D721Med (cell line): ENCODE results near the gene ZNF462.

Experiments used
- DNase-seq: peaks from one replicate; pipeline ENCODE4 v3.0.0; 2011; ENCODE audit warnings: low spot score; ENCODE audit not compliant: insufficient read length
- FAIRE-seq: peaks from 2 replicates; lab custom pipeline; 2011; peaks lifted over from hg19 to GRCh38; lab: Jason Lieb, UNC
- CTCF ChIP-seq: IDR thresholded peaks from 2 replicates; pipeline ENCODE4 v1.5.1; 2012; ENCODE audit warnings: mild to moderate bottlenecking, control low read depth; ENCODE audit not compliant: insufficient read depth; ENCODE audit errors: missing control alignments

The ZNF462 gene

GRCh38 chr9:106880081-106880480 lies 17.1 kb downstream of the ZNF462 start:
- FAIRE-seq: no peak

GRCh38 chr9:106880863-106881262 lies 17.9 kb downstream of the ZNF462 start:
- FAIRE-seq (no peak), DNase-seq (no peak)
- no peak for TF ChIP-seq CTCF

More at GRCh38 chr9:106880081-106880480, 17.1 kb downstream of the ZNF462 start:
- no peak for DNase-seq
- TF ChIP-seq CTCF: no peak

GRCh38 chr9:106883030-106883429 lies 20.1 kb downstream of the ZNF462 start:
- FAIRE-seq: peak; percentile 48
- TF ChIP-seq CTCF: no peak
- no peak for DNase-seq

GRCh38 chr9:106883626-106884190 lies 20.7 kb downstream of the ZNF462 start:
- FAIRE-seq (no peak), DNase-seq (no peak)
- TF ChIP-seq CTCF: no peak

- DNase-seq (no peak), FAIRE-seq (no peak)
- no peak for TF ChIP-seq CTCF
Measured at GRCh38 chr9:106885451-106885850, 22.5 kb downstream of the ZNF462 start.

GRCh38 chr9:106886111-106887046 lies 23.4 kb downstream of the ZNF462 start:
- DNase-seq (no peak), FAIRE-seq (no peak)
- TF ChIP-seq CTCF: no peak

GRCh38 chr9:106887066-106887465 lies 24.1 kb downstream of the ZNF462 start:
- no peak for FAIRE-seq

More at GRCh38 chr9:106887066-106887465, 24.1 kb downstream of the ZNF462 start:
- TF ChIP-seq CTCF: no peak
- DNase-seq: no peak
